BLaER1 treated with 17β-estradiol and CSF1 and Interleukin-3, amounts not matched to agents 10 nM and 100 nM (cell line): ENCODE results near the gene ACKR3.
A peak's percentile ranks its signal among the peaks of the same experiment; 100 is the strongest.

Source experiments
- H3K27ac ChIP-seq, 11 experiments: shearing (Covaris generic); formaldehyde crosslinking; 2 replicates each; pipeline ENCODE4 v1.8.1; 2022
- H3K27me3 ChIP-seq, 11 experiments: shearing (Covaris generic); formaldehyde crosslinking; 2 replicates each; pipeline ENCODE4 v1.8.1; 2022
- H3K36me3 ChIP-seq, 11 experiments: shearing (Covaris generic); formaldehyde crosslinking; 2 replicates each; pipeline ENCODE4 v1.8.1; 2022
- H3K4me1 ChIP-seq, 10 experiments: shearing (Covaris generic); formaldehyde crosslinking; 2 replicates each; pipeline ENCODE4 v1.8.1; 2022
- H3K4me2 ChIP-seq, 11 experiments: shearing (Covaris generic); formaldehyde crosslinking; 2 replicates each; pipeline ENCODE4 v1.8.1; 2022
- H3K4me3 ChIP-seq, 10 experiments: shearing (Covaris generic); formaldehyde crosslinking; 2 replicates each; pipeline ENCODE4 v1.8.1; 2022
- H3K9ac ChIP-seq, 11 experiments: shearing (Covaris generic); formaldehyde crosslinking; 2 replicates each; pipeline ENCODE4 v1.8.1; 2022
- H3K9me3 ChIP-seq, 11 experiments: shearing (Covaris generic); formaldehyde crosslinking; replicated peaks in 1 of 11; 2 replicates each; pipeline ENCODE4 v1.8.1; 2022
- H4K20me1 ChIP-seq, 11 experiments: shearing (Covaris generic); formaldehyde crosslinking; 2 replicates each; pipeline ENCODE4 v1.8.1; 2022
- Cebpa-rat ChIP-seq, 11 experiments: shearing (Covaris generic); IDR thresholded peaks; 2 replicates each; pipeline ENCODE4 v1.8.1; 2022

ACKR3 gene

GRCh38 chr2:236600892-236601291, 31.3 kb downstream of the ACKR3 start:
- Histone ChIP-seq H3K9me3 (no peaks in the 10 kb centered on the region), H3K36me3 (no peaks in the 10 kb centered on the region), H4K20me1 (no peaks in the 10 kb centered on the region)

GRCh38 chr2:236601316-236602202, 31.9 kb downstream of the ACKR3 start:
- Histone ChIP-seq H3K36me3 (no peaks in the 10 kb centered on the region), H3K9ac (no peak overlapping the region), H3K9me3 (no peaks in the 10 kb centered on the region), H3K4me1 (peaks cover 0 to 20% (median 0%) of the 10 kb centered on the region in 10 experiments; a peak in 7 of 20 replicates), H3K27me3 (peaks cover 0 to 6% (median 0%) of the 10 kb centered on the region in 11 experiments; a peak in 2 of 22 replicates), H4K20me1 (no peaks in the 10 kb centered on the region), H3K27ac (no peak overlapping the region), H3K4me3 (no peak overlapping the region), H3K4me2 (no peak overlapping the region)
- no peak for TF ChIP-seq Cebpa-rat (IDR thresholded peaks at IDR 0.05)

More at GRCh38 chr2:236600892-236601291, 31.3 kb downstream of the ACKR3 start:
- no peak overlapping the region for H3K4me2 ChIP-seq
- TF ChIP-seq Cebpa-rat (IDR thresholded peaks at IDR 0.05), result no peak
- H3K27ac ChIP-seq, result no peak overlapping the region
- peaks cover 0 to 17% (median 0%) of the 10 kb centered on the region in 10 experiments; a peak in 7 of 20 replicates for H3K4me1 ChIP-seq
- no peak overlapping the region for H3K4me3 ChIP-seq
- no peak overlapping the region for H3K9ac ChIP-seq
- peaks cover 0 to 6% (median 0%) of the 10 kb centered on the region in 11 experiments; a peak in 2 of 22 replicates for H3K27me3 ChIP-seq

- Histone ChIP-seq H3K27me3 (peaks cover 0 to 6% (median 0%) of the 10 kb centered on the region in 11 experiments; a peak in 2 of 22 replicates), H4K20me1 (no peaks in the 10 kb centered on the region), H3K4me2 (no peak overlapping the region), H3K9me3 (no peaks in the 10 kb centered on the region), H3K9ac (no peak overlapping the region), H3K27ac (no peak overlapping the region), H3K36me3 (no peaks in the 10 kb centered on the region), H3K4me3 (no peak overlapping the region), H3K4me1 (peaks cover 0 to 26% (median 7%) of the 10 kb centered on the region in 10 experiments; a peak in 13 of 20 replicates)
- TF ChIP-seq Cebpa-rat (IDR thresholded peaks at IDR 0.05), result no peak
These were observed 33.1 kb downstream of the ACKR3 start for GRCh38 chr2:236602678-236603077.

- Histone ChIP-seq H3K27ac (no peak overlapping the region), H3K4me1 (peaks cover 0 to 27% (median 9%) of the 10 kb centered on the region in 10 experiments; a peak in 13 of 20 replicates), H3K9me3 (no peaks in the 10 kb centered on the region), H3K9ac (no peak overlapping the region), H3K4me3 (no peak overlapping the region), H3K27me3 (peaks cover 0 to 6% (median 0%) of the 10 kb centered on the region in 11 experiments; a peak in 2 of 22 replicates), H3K4me2 (no peak overlapping the region), H3K36me3 (no peaks in the 10 kb centered on the region), H4K20me1 (no peaks in the 10 kb centered on the region)
- no peak for TF ChIP-seq Cebpa-rat (IDR thresholded peaks at IDR 0.05)
These were observed 33.9 kb downstream of the ACKR3 start for GRCh38 chr2:236603361-236604015.

- no peaks in the 10 kb centered on the region for H3K36me3 ChIP-seq
- no peaks in the 10 kb centered on the region for H3K9me3 ChIP-seq
- peaks cover 0 to 27% (median 9%) of the 10 kb centered on the region in 10 experiments; a peak in 13 of 20 replicates for H3K4me1 ChIP-seq
- no peak overlapping the region for H3K27ac ChIP-seq
- no peak overlapping the region for H3K4me3 ChIP-seq
- H4K20me1 ChIP-seq, result no peaks in the 10 kb centered on the region
- no peak for TF ChIP-seq Cebpa-rat (IDR thresholded peaks at IDR 0.05)
- H3K27me3 ChIP-seq, result peaks cover 0 to 6% (median 0%) of the 10 kb centered on the region in 11 experiments; a peak in 2 of 22 replicates
- peak overlapping the region in 5 of 11 experiments; percentile 23 to 64 (median 58); a peak in 9 of 22 replicates for H3K4me2 ChIP-seq
- no peak overlapping the region for H3K9ac ChIP-seq
These were observed 35.1 kb downstream of the ACKR3 start for GRCh38 chr2:236604575-236605344.

GRCh38 chr2:236605345-236605734, 35.7 kb downstream of the ACKR3 start:
- Histone ChIP-seq H4K20me1 (no peaks in the 10 kb centered on the region), H3K9ac (no peak overlapping the region), H3K4me1 (peaks cover 0 to 27% (median 9%) of the 10 kb centered on the region in 10 experiments; a peak in 13 of 20 replicates), H3K9me3 (peaks cover 0 to 4% (median 0%) of the 10 kb centered on the region in 11 experiments; a peak in 1 of 22 replicates), H3K36me3 (no peaks in the 10 kb centered on the region), H3K4me2 (peak overlapping the region in 5 of 11 experiments; percentile 23 to 64 (median 58); a peak in 9 of 22 replicates), H3K27ac (no peak overlapping the region), H3K4me3 (no peak overlapping the region), H3K27me3 (peaks cover 0 to 6% (median 0%) of the 10 kb centered on the region in 11 experiments; a peak in 2 of 22 replicates)
- no peak for TF ChIP-seq Cebpa-rat (IDR thresholded peaks at IDR 0.05)

GRCh38 chr2:236606023-236606422, 36.4 kb downstream of the ACKR3 start:
- no peak overlapping the region for H3K9ac ChIP-seq
- peak overlapping the region in 1 of 11 experiments; percentile 64; a peak in 1 of 22 replicates for H3K4me2 ChIP-seq
- H4K20me1 ChIP-seq, result no peaks in the 10 kb centered on the region
- no peak overlapping the region for H3K27ac ChIP-seq
- H3K36me3 ChIP-seq, result no peaks in the 10 kb centered on the region
- TF ChIP-seq Cebpa-rat (IDR thresholded peaks at IDR 0.05), result no peak
- peaks cover 0 to 6% (median 0%) of the 10 kb centered on the region in 11 experiments; a peak in 2 of 22 replicates for H3K27me3 ChIP-seq
- no peak overlapping the region for H3K4me3 ChIP-seq
- H3K4me1 ChIP-seq, result peaks cover 0 to 27% (median 9%) of the 10 kb centered on the region in 10 experiments; a peak in 13 of 20 replicates
- H3K9me3 ChIP-seq, result peaks cover 0 to 4% (median 0%) of the 10 kb centered on the region in 11 experiments; a peak in 1 of 22 replicates

- Histone ChIP-seq H3K4me2 (peak overlapping the region in 8 of 11 experiments; percentile 2 to 36 (median 22); a peak in 8 of 22 replicates), H4K20me1 (no peaks in the 10 kb centered on the region), H3K4me3 (no peak overlapping the region), H3K27ac (no peak overlapping the region), H3K27me3 (peaks cover 0 to 6% (median 0%) of the 10 kb centered on the region in 11 experiments; a peak in 2 of 22 replicates), H3K9ac (no peak overlapping the region), H3K4me1 (peaks cover 0 to 27% (median 9%) of the 10 kb centered on the region in 10 experiments; a peak in 13 of 20 replicates), H3K9me3 (peaks cover 0 to 4% (median 0%) of the 10 kb centered on the region in 11 experiments; a peak in 1 of 22 replicates), H3K36me3 (no peaks in the 10 kb centered on the region)
- no peak for TF ChIP-seq Cebpa-rat (IDR thresholded peaks at IDR 0.05)
These were observed 38.0 kb downstream of the ACKR3 start for GRCh38 chr2:236607471-236608187.
